AG08396 (cell line): ENCODE results near the gene PAAF1.

Experiments used
- DNase-seq: peaks from one replicate; pipeline ENCODE4 v3.0.0; 2012; ENCODE audit warnings: low spot score, mixed read lengths

PAAF1 gene, protein sequence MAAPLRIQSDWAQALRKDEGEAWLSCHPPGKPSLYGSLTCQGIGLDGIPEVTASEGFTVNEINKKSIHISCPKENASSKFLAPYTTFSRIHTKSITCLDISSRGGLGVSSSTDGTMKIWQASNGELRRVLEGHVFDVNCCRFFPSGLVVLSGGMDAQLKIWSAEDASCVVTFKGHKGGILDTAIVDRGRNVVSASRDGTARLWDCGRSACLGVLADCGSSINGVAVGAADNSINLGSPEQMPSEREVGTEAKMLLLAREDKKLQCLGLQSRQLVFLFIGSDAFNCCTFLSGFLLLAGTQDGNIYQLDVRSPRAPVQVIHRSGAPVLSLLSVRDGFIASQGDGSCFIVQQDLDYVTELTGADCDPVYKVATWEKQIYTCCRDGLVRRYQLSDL

GRCh38 chr11:73876424-73877310 is at the start of gene PAAF1, which contains the start of gene COA4:
Gene PAAF1 (plus strand): TSS chr11:73876999. CDS start chr11:73877022, 23 bp downstream.
Gene COA4 (minus strand): TSS chr11:73876846. CDS start chr11:73873378, 3,468 bp downstream.
- peak; percentile 93 for DNase-seq

GRCh38 chr11:73830261-73830660 is 46.5 kb upstream of the PAAF1 start:
- no peak for DNase-seq

- no peak for DNase-seq
These were observed 43.7 kb upstream of the PAAF1 start for GRCh38 chr11:73833067-73833466.

GRCh38 chr11:73838443-73839122 is 38.2 kb upstream of the PAAF1 start:
- peak; percentile 51 for DNase-seq

DNA sequence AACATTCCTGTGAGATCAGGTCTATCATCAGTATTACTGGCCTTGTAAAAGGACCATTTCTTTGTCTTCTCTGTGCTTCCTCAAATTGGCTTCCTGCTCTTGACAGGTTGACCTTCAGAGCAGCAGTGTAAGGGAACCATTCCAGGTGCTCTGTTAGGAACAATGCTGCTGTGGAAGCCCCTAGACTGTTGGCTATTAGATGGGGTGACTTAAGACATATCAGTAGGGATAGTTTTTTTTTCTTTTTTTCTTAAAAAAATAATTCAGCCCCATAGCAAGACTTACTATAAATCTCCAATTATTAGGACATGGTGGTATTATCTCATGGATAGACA is 37.7 kb upstream of the PAAF1 start:
- DNase-seq, result no peak

- DNase-seq, result no peak
These were observed 25.6 kb upstream of the PAAF1 start for GRCh38 chr11:73851046-73851764.

- no peak for DNase-seq
These were observed 24.8 kb upstream of the PAAF1 start for GRCh38 chr11:73852049-73852448.

GRCh38 chr11:73854680-73855079 is 22.1 kb upstream of the PAAF1 start:
- DNase-seq, result peak; percentile 12

GRCh38 chr11:73856031-73856567 is 20.7 kb upstream of the PAAF1 start:
- DNase-seq, result no peak

- DNase-seq, result no peak
These were observed 17.1 kb upstream of the PAAF1 start for GRCh38 chr11:73859671-73860070.

DNA sequence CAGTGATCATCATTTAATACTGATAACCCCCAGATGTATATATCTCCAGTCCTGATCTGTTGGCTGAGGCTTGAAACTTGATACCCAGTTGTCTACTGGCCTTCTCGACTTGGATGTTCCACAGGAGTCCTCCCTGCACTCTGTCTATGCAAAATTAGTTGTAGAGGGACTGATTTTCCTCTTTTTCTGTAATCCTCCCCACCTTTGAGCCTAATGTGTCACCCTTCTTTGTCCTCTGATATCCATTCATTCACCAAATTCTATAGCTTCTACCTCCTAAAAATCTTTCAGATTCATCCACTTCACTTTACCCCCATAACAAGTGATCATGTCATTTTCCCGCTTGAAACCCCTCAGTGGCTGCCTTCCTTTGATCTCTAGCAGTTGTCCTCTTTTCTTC is 16.6 kb upstream of the PAAF1 start:
- no peak for DNase-seq

- DNase-seq, result no peak
These were observed 13.8 kb upstream of the PAAF1 start for GRCh38 chr11:73862986-73863385.

DNA sequence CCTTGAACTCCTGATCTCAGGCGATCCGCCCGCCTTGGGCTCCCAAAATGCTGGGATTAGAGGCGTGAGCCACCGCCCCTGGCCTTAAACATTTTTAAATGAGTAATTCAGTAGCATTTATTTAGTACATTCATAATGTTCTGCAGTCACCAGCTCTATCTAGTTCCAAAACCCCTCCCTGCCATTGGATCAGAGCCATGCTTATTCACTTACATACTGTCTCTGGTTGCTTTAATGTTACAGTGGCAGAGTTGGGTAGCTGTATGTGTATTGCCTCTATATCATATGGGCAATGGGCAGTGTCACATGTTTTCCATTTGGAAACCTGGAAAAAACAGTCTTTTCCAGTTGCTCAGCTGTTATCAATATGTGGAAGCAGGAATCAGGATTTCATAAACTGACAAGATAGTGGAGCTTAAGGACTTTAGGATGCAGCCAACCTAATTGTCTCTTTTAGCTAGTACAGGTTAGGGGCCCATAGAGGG is 10.7 kb upstream of the PAAF1 start:
- peak; percentile 4 for DNase-seq

DNA sequence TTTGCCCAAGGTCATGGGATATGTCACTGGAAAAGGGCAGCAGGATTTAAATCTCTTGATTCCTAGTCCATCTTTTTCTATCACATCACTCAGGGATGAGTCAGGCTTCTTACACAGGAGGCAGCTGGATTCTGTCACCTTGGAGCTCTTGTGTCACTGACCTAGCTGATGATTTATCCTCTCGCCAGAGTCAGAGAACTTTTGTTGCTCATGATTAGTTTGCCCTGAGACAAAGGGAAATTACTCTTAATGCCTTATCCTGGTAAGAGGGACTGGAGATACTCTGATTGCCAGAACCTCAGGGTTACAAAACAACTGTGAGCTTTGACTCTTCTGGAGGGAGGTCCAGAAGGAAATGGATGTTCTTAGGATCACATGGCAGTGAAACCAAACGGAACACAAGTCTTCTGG is 10.2 kb upstream of the PAAF1 start:
- peak; percentile 65 for DNase-seq

DNA sequence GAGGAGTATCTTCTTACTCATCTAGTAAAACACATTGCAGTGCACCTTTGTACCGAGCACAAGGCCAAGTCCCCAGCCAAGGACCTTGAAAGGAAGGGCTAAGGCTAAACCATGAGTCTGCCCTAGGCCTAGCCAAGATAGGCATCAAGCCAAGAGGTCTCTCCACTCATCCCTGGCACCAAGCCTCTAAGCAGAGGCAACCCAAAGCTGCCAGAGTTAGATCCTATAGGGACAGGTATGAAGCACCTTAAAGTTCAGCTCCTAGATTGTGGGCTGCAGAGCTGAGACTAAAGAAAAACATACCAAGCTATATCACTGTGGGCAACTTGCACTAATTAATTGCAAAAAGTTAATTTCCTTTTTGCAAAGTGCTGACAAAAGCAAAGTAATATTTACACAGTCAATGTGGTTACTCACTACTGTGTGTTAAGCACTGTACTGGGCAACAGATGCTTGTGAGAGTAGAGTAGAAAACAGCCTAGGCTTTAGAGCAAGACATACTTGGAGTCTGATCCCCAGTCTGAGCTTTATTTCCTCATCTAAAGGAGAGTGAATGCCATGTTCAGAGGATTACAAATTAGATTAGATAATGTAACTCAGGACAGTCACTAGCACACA is 7.4 kb upstream of the PAAF1 start:
- DNase-seq, result no peak

- DNase-seq, result no peak
These were observed 6.5 kb upstream of the PAAF1 start for GRCh38 chr11:73870261-73870660.

DNA sequence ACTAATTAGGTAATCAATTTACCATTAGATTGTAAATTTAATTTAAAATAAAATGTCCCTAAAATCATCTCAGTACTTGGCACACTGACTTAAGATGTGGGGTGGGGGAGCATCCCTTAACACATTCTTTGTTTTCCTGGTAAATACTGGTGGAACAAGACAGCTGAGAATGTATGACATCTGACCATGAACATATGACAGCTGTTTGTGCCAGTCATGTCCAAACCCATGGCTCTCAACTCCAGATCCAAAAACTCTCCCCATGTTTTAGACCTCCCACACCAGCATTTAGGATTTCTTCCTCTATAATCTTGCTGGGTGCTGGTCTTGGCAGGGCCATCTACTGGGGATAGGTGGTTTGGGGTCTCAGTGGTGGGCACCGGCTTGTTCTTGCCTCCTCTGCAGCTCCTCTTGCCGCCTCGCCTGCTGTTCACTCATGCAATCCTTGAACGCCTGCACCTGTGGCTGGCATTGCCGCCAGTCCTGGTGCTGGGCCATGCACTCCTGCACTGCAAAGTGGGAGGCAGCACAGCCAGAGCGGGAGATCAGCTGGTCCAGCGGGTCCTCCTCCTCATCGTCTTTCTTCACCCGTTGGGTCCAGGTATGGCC is 3.9 kb upstream of the PAAF1 start:
- DNase-seq, result no peak

GRCh38 chr11:73875380-73875779 is 1.4 kb upstream of the PAAF1 start:
- no peak for DNase-seq

- DNase-seq, result no peak
These were observed 959 bp upstream of the PAAF1 start for GRCh38 chr11:73875840-73876239.

- no peak for DNase-seq
These were observed 2.0 kb downstream of the PAAF1 start for GRCh38 chr11:73878771-73879170.
